Smooth muscle cell of the umbilical artery (primary cell): ENCODE results near the gene EP300. TPM values are rescaled to one million over a fixed set of nuclear protein-coding genes. Genes with fewer than 3 reads are reported as not detected.

Experiments used
- total RNA-seq: library from RNA; depleted of rRNA; stranded (reverse); fragments of >200 nt; gene quantifications from 2 replicates; pipeline ENCODE4 v1.2.3, GENCODE V29; 2014

Gene EP300
- total RNA-seq = 31.2 and 68.3 TPM in 2 replicates

GRCh38 chr22:41092023-41092817 is at the start of gene EP300:
EP300 (plus strand) TSS chr22:41092592; CDS start chr22:41093005, 413 bp downstream.

GRCh38 chr22:41204992-41205900 is 112.9 kb downstream of the EP300 start, which contains the start of gene L3MBTL2:
L3MBTL2 (plus strand) TSS chr22:41205312; CDS start chr22:41205363, 51 bp downstream.

Other genes starting within 250 kb of the EP300 start
- 244 and 266 TPM in 2 replicates for gene ST13, start 236.0 kb upstream of the EP300 start, total RNA-seq
- gene XPNPEP3, start 235.4 kb upstream of the EP300 start, total RNA-seq = 9.2 and 12.1 TPM in 2 replicates
- not detected in 2 replicates for gene DNAJB7, start 230.5 kb upstream of the EP300 start, total RNA-seq
- 28.6 and 52.9 TPM in 2 replicates for gene RBX1, start 141.2 kb upstream of the EP300 start, total RNA-seq
- gene L3MBTL2, start 112.7 kb downstream of the EP300 start, total RNA-seq = 22.9 and 30.6 TPM in 2 replicates
- 0.97 and 3.0 TPM in 2 replicates for gene CHADL, start 148.3 kb downstream of the EP300 start, total RNA-seq
- gene RANGAP1, start 193.6 kb downstream of the EP300 start, total RNA-seq = 24.9 and 70.8 TPM in 2 replicates
- gene ZC3H7B, start 208.9 kb downstream of the EP300 start, total RNA-seq = 29.7 and 64.6 TPM in 2 replicates